H1 (cell line): Measurements from ENCODE around the gene EYA2. TPM values are rescaled to one million over a fixed set of nuclear protein-coding genes. Genes with fewer than 3 reads are reported as not detected.

Experiments used
- CTCF ChIA-PET: fragments of 300-600 bp; sonication (Branson Sonifier 250); formaldehyde crosslinking; loops from one replicate; lab custom pipeline; 2021; ENCODE audit not compliant: partially characterized antibody; lab: Charles Lee
- POLR2A ChIA-PET: fragments of 300-600 bp; sonication (Branson Sonifier 250); formaldehyde crosslinking; loops from one replicate; lab custom pipeline; 2021; ENCODE audit warnings: inconsistent platforms; ENCODE audit not compliant: partially characterized antibody; lab: Charles Lee
- DNase-seq, 2 experiments: peaks; one replicate each; pipeline versions ENCODE4 v3.0.0 to v3.0.0-alpha.2; 2010 to 2022; ENCODE audit warnings: low spot score in 2 of 2, low read depth in 1 of 2, mixed read lengths in 1 of 2
- FAIRE-seq: peaks from 2 replicates; lab custom pipeline; 2011; peaks lifted over from hg19 to GRCh38; lab: Jason Lieb, UNC
- H2AFZ ChIP-seq: 2 replicates; pipeline ENCODE4 v1.8.1; 2012; ENCODE audit warnings: low read length, inconsistent platforms
- H2AK5ac ChIP-seq: 2 replicates; pipeline ENCODE4 v1.6.1; 2013; ENCODE audit warnings: low read depth, low read length
- H2BK120ac ChIP-seq: replicated peaks from 2 replicates; pipeline ENCODE3; 2013; ENCODE audit warnings: low read depth, low read length, inconsistent platforms
- H2BK12ac ChIP-seq: 2 replicates; pipeline ENCODE4 v1.6.1; 2013; ENCODE audit warnings: low read depth, low read length
- H2BK15ac ChIP-seq: 2 replicates; pipeline ENCODE4 v1.6.1; 2013; ENCODE audit warnings: low read length
- H2BK20ac ChIP-seq: 2 replicates; pipeline ENCODE4 v1.6.1; 2013; ENCODE audit warnings: low read length
- H2BK5ac ChIP-seq: 2 replicates; pipeline ENCODE4 v1.6.1; 2013; ENCODE audit warnings: low read depth, low read length
- H3K14ac ChIP-seq: 2 replicates; pipeline ENCODE4 v1.6.1; 2013; ENCODE audit warnings: inconsistent platforms; ENCODE audit not compliant: insufficient read length
- H3K18ac ChIP-seq: 2 replicates; pipeline ENCODE4 v1.6.1; 2013; ENCODE audit warnings: low read length; ENCODE audit errors: extremely low read depth
- H3K23ac ChIP-seq: 2 replicates; pipeline ENCODE4 v1.6.1; 2013; ENCODE audit warnings: inconsistent platforms; ENCODE audit not compliant: insufficient read length
- H3K23me2 ChIP-seq: 2 replicates; pipeline ENCODE4 v1.6.1; 2013; ENCODE audit warnings: low read depth, low read length
- H3K27ac ChIP-seq: 2 replicates; pipeline ENCODE4 v1.6.1; 2011; ENCODE audit warnings: low read depth, low read length, inconsistent platforms
- H3K27me3 ChIP-seq, 4 experiments: replicated peaks in 1 of 4; 1 replicate in 1 of 4; 2 replicates in 3 of 4; pipeline versions ENCODE4 v1.6.1 to v1.8.1; 2011 to 2013; ENCODE audit warnings: low read length in 3 of 4, mild to moderate bottlenecking in 3 of 4, inconsistent platforms in 2 of 4, mixed read lengths in 2 of 4, moderate library complexity in 1 of 4; ENCODE audit not compliant: control insufficient read depth in 3 of 4, insufficient read depth in 3 of 4; ENCODE audit errors: extremely low read depth in 1 of 4
- H3K36me3 ChIP-seq, 4 experiments: 2 replicates each; pipeline versions ENCODE4 v1.6.1 to v1.8.1; 2011 to 2013; ENCODE audit warnings: mild to moderate bottlenecking in 4 of 4, low read length in 3 of 4, moderate library complexity in 2 of 4, control low read depth in 1 of 4, inconsistent platforms in 1 of 4; ENCODE audit not compliant: insufficient read depth in 4 of 4, control insufficient read depth in 2 of 4
- H3K4ac ChIP-seq: replicated peaks from 2 replicates; pipeline ENCODE3; 2013; ENCODE audit warnings: low read length, low read depth, mixed read lengths, inconsistent platforms; ENCODE audit not compliant: insufficient read length
- H3K4me1 ChIP-seq, 4 experiments: replicated peaks in 1 of 4; 1 replicate in 1 of 4; 2 replicates in 3 of 4; pipeline versions ENCODE4 v1.6.1 to v1.8.1; 2011 to 2013; ENCODE audit warnings: low read length in 3 of 4, inconsistent platforms in 2 of 4, mixed read lengths in 1 of 4; ENCODE audit not compliant: insufficient read depth in 4 of 4, control insufficient read depth in 3 of 4
- H3K4me2 ChIP-seq, 2 experiments: 2 replicates each; pipeline versions ENCODE4 v1.6.1 to v1.8.1; 2011 to 2013; ENCODE audit warnings: low read depth in 2 of 2, low read length in 2 of 2, control low read depth in 1 of 2, inconsistent platforms in 1 of 2, mild to moderate bottlenecking in 1 of 2; ENCODE audit not compliant: insufficient read depth in 1 of 2
- H3K4me3 ChIP-seq, 4 experiments: fragments of 200-600, 300-600 bp in 1 of 4; sonication (generic), shearing (Covaris generic), sonication (Bioruptor Twin) in 1 of 4; 2 replicates each; pipeline versions ENCODE4 v1.5.1 to v1.8.1; 2011 to 2016; ENCODE audit warnings: low read length in 4 of 4, low read depth in 3 of 4, control low read depth in 2 of 4, inconsistent platforms in 2 of 4, mild to moderate bottlenecking in 2 of 4, mixed read lengths in 1 of 4, moderate library complexity in 1 of 4; ENCODE audit not compliant: insufficient read depth in 2 of 4; ENCODE audit errors: extremely low read depth in 1 of 4
- H3K56ac ChIP-seq: replicated peaks from 2 replicates; pipeline ENCODE3; 2013; ENCODE audit warnings: low read depth, mild to moderate bottlenecking, mixed read lengths, low read length, inconsistent platforms; ENCODE audit not compliant: insufficient read length
- H3K79me1 ChIP-seq: 2 replicates; pipeline ENCODE4 v1.6.1; 2013; ENCODE audit warnings: low read depth, low read length, control low read depth
- H3K79me2 ChIP-seq, 2 experiments: 2 replicates each; pipeline versions ENCODE4 v1.6.1 to v1.8.1; 2012 to 2013; ENCODE audit warnings: low read length in 2 of 2, mild to moderate bottlenecking in 2 of 2, inconsistent platforms in 1 of 2; ENCODE audit not compliant: insufficient read depth in 2 of 2, control insufficient read depth in 1 of 2
- H3K9ac ChIP-seq, 4 experiments: replicated peaks in 1 of 4; 1 replicate in 1 of 4; 2 replicates in 3 of 4; pipeline versions ENCODE4 v1.6.1 to v1.8.1; 2011 to 2013; ENCODE audit warnings: low read depth in 3 of 4, low read length in 3 of 4, control low read depth in 2 of 4, mild to moderate bottlenecking in 2 of 4, moderate library complexity in 2 of 4, inconsistent platforms in 1 of 4; ENCODE audit errors: extremely low read depth in 1 of 4
- H3K9me3 ChIP-seq, 2 experiments: 2 replicates each; pipeline versions ENCODE4 v1.6.1 to v1.8.1; 2012 to 2013; ENCODE audit warnings: mild to moderate bottlenecking in 2 of 2, moderate library complexity in 2 of 2, control low read depth in 1 of 2, inconsistent platforms in 1 of 2, low read depth in 1 of 2, low read length in 1 of 2, mixed read lengths in 1 of 2; ENCODE audit not compliant: insufficient read depth in 2 of 2
- H4K20me1 ChIP-seq, 2 experiments: replicated peaks in 1 of 2; 2 replicates each; pipeline versions ENCODE3 to v1.8.1; 2011 to 2013; ENCODE audit warnings: inconsistent platforms in 2 of 2, low read length in 2 of 2, mild to moderate bottlenecking in 1 of 2; ENCODE audit not compliant: insufficient read depth in 2 of 2, control insufficient read depth in 1 of 2
- H4K5ac ChIP-seq: 2 replicates; pipeline ENCODE4 v1.6.1; 2013; ENCODE audit warnings: low read length, low read depth, mixed read lengths, inconsistent platforms; ENCODE audit not compliant: insufficient read length
- H4K8ac ChIP-seq: 2 replicates; pipeline ENCODE4 v1.8.0; 2013; ENCODE audit warnings: mild to moderate bottlenecking, moderate library complexity, low read length, inconsistent platforms; ENCODE audit not compliant: insufficient read depth; ENCODE audit errors: extremely low read depth
- H4K91ac ChIP-seq: replicated peaks from 2 replicates; pipeline ENCODE3; 2013; ENCODE audit warnings: low read length, mixed read lengths, inconsistent platforms; ENCODE audit not compliant: insufficient read length
- ASH2L ChIP-seq: fragments of 200-600, 300-600 bp; sonication (generic); IDR thresholded peaks from one replicate; pipeline ENCODE4 v1.7.1; 2017; ENCODE audit warnings: low read length
- CBX8 ChIP-seq: fragments of 300-800, 300-1000 bp; sonication (generic); IDR thresholded peaks from 2 replicates; pipeline ENCODE4 v1.7.1; 2016; ENCODE audit warnings: low read depth, low read length, borderline replicate concordance
- CTBP2 ChIP-seq: IDR thresholded peaks from 2 replicates; pipeline ENCODE4 v1.7.0; 2011; ENCODE audit warnings: borderline replicate concordance, mild to moderate bottlenecking, moderate library complexity, mixed read lengths, low read length; ENCODE audit not compliant: insufficient read depth, insufficient read length
- EGR1 ChIP-seq: IDR thresholded peaks from 2 replicates; pipeline ENCODE4 v1.6.1; 2011; ENCODE audit warnings: low read depth, low read length, borderline replicate concordance
- JUND ChIP-seq: IDR thresholded peaks from 2 replicates; pipeline ENCODE4 v1.6.1; 2011; ENCODE audit warnings: mild to moderate bottlenecking, improper control_type of control experiment, low read length
- KDM4A ChIP-seq: IDR thresholded peaks from one replicate; pipeline ENCODE4 v1.7.1; 2012; ENCODE audit warnings: low read depth, mild to moderate bottlenecking, moderate library complexity, low read length, inconsistent platforms; ENCODE audit not compliant: severe bottlenecking
- NANOG ChIP-seq: IDR thresholded peaks from 2 replicates; pipeline ENCODE4 v1.6.1; 2011; ENCODE audit warnings: low read length, low read depth, mild to moderate bottlenecking, inconsistent platforms; ENCODE audit not compliant: insufficient read depth, poor library complexity, severe bottlenecking
- NRF1 ChIP-seq: IDR thresholded peaks from 2 replicates; pipeline ENCODE4 v1.6.1; 2011; ENCODE audit warnings: mild to moderate bottlenecking, low read depth, low read length, improper control_type of control experiment
- SIRT6 ChIP-seq: IDR thresholded peaks from one replicate; pipeline ENCODE4 v1.7.1; 2012; ENCODE audit warnings: low read length, inconsistent platforms
- SP4 ChIP-seq: IDR thresholded peaks from 2 replicates; pipeline ENCODE4 v1.6.1; 2012; ENCODE audit warnings: low read length, inconsistent platforms
- TBP ChIP-seq: IDR thresholded peaks from 2 replicates; pipeline ENCODE4 v1.6.1; 2011; ENCODE audit warnings: low read depth, low read length, improper control_type of control experiment
- YY1 ChIP-seq: IDR thresholded peaks from 2 replicates; pipeline ENCODE4 v1.6.1; 2011; ENCODE audit warnings: low read depth, mild to moderate bottlenecking, low read length
- WGBS, 2 experiments: shearing (Covaris generic) in 1 of 2; methylation state at CpG; one replicate each; pipeline versions ENCODE4 v1.1.6 to v1.1.7; 2013 to 2015; ENCODE audit warnings: low lambda C conversion rate in 2 of 2, mixed read lengths in 2 of 2, inconsistent platforms in 1 of 2, low coverage in 1 of 2, missing lambda C conversion rate in 1 of 2; ENCODE audit not compliant: insufficient replicate concordance in 2 of 2, insufficient coverage in 1 of 2, insufficient read length in 1 of 2; ENCODE audit errors: extremely low coverage in 1 of 2, missing lambda C conversion rate in 1 of 2; 5-methylcytosine and 5-hydroxymethylcytosine counted together
- polyA plus RNA-seq, 7 experiments: library from polyadenylated mRNA; depleted of rRNA in 3 of 7; stranded (reverse) in 5 of 7; unstranded in 2 of 7; fragments of >200 nt in 5 of 7; fragments of 200-250 nt in 2 of 7; gene quantifications; 1 replicate in 5 of 7; 2 replicates in 1 of 7; 4 replicates in 1 of 7; pipeline versions ENCODE4 v1.2.1 to v1.2.3, GENCODE V29; 2011 to 2013; ENCODE audit warnings: missing spikeins in 2 of 7, mixed read lengths in 2 of 7
- total RNA-seq: library from RNA; stranded (reverse); fragmentation: NEBNext Ultra II Directional; extraction: Animal tissue kit (Norgen Biotek cat#: 25700); gene quantifications from 2 replicates; pipeline ENCODE4 v1.2.1, GENCODE V29; 2021
- TF ChIP-seq, protein P1 (sequence below): IDR thresholded peaks from 2 replicates; pipeline ENCODE4 v1.6.1; 2012; ENCODE audit warnings: inconsistent platforms

Gene EYA2
- total and polyA plus RNA-seq, 2 of the 8 experiments (the other 6 are each of a cell fraction or from before 2014, with no cell fraction given): 1.6 to 1.7 TPM

- no peak overlapping the region for H3K18ac ChIP-seq
- WGBS, 2 experiments: 86% methylated on average over 10 of the region's 10 CpGs; no CpG with 5 or more reads in 1 of the 2 experiments
- no peak overlapping the region for H4K8ac ChIP-seq
- TF ChIP-seq SP4 (no peak), CBX8 (no peak), SIRT6 (no peak), CTBP2 (no peak), JUND (no peak), YY1 (no peak), NRF1 (no peak), KDM4A (no peak), EGR1 (no peak), NANOG (no peak), ASH2L (no peak), TBP (no peak)
- TF ChIP-seq, protein P1, sequence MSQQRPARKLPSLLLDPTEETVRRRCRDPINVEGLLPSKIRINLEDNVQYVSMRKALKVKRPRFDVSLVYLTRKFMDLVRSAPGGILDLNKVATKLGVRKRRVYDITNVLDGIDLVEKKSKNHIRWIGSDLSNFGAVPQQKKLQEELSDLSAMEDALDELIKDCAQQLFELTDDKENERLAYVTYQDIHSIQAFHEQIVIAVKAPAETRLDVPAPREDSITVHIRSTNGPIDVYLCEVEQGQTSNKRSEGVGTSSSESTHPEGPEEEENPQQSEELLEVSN: no peak
Observed at GRCh38 chr20:47156301-47157137, 261.9 kb downstream of the EYA2 start.

More at GRCh38 chr20:47156301-47157137, 261.9 kb downstream of the EYA2 start:
- POLR2A ChIA-PET: interaction anchor here (0.8 kb wide), 1 partner anchor 19 kb away, joined by 3 read pairs; no protein-coding TSS in a partner anchor
- FAIRE-seq (no peak), DNase-seq (no peak)
- Histone ChIP-seq H3K27me3 (no peaks in the 10 kb centered on the region), H3K9ac (no peak overlapping the region), H4K5ac (no peak overlapping the region), H3K27ac (no peak overlapping the region), H3K4me2 (no peak overlapping the region), H3K79me2 (no peaks in the 10 kb centered on the region), H3K56ac (no peak overlapping the region), H2BK120ac (no peak overlapping the region), H3K14ac (no peak overlapping the region), H3K9me3 (no peaks in the 10 kb centered on the region), H3K4ac (no peak overlapping the region), H2BK5ac (no peak overlapping the region), H3K23me2 (no peaks in the 10 kb centered on the region), H3K4me1 (no peaks in the 10 kb centered on the region), H2AK5ac (no peak overlapping the region), H4K20me1 (no peaks in the 10 kb centered on the region), H3K36me3 (no peaks in the 10 kb centered on the region), H2BK12ac (no peak overlapping the region), H3K4me3 (no peak overlapping the region), H3K23ac (no peak overlapping the region), H4K91ac (no peak overlapping the region), H2BK20ac (no peak overlapping the region), H2BK15ac (no peak overlapping the region), H3K79me1 (no peaks in the 10 kb centered on the region), H2AFZ (no peak overlapping the region)
- CTCF ChIA-PET: no interaction called here
